ENCODE measurements around the gene SFSWAP. TPM values are rescaled to one million over a fixed set of nuclear protein-coding genes. Genes with fewer than 3 reads are reported as not detected.

Gene SFSWAP
- total RNA-seq, 1 experiment from 2014 or later, result 48.1 TPM

DNA sequence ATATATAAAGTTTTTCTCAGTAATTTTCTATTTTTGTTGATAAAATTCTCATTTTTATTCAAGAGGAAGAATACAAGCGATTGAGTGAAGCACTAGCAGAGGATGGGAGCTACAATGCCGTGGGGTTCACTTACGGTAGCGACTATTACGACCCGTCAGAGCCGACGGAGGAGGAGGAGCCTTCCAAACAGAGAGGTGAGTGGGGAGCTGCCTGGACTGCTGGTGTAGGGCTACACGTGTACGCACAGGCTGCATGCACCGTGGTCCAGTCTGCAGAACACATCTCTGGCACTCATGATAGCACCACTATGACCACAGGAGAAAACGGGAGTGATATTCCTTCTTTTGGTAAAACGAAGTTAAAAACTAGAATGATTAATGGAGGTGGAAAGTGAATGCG lies 3.9 kb downstream of the SFSWAP start:
- Histone ChIP-seq H3K4ac (ENCODE audit: low read depth, low read length) (no peak overlapping the region), H4K5ac (ENCODE audit: insufficient read length, low read depth, low read length) (no peak overlapping the region), H3K27ac (ENCODE audit: insufficient read length, low read depth, low read length) (no peak overlapping the region), H3K4me2 (ENCODE audit: insufficient read depth, insufficient read length, low read length) (no peak overlapping the region), H2BK15ac (ENCODE audit: low read depth, low read length) (no peak overlapping the region), H3K9ac (ENCODE audit: extremely low read depth, insufficient read length, low read length) (no peak overlapping the region), H3K9me3 (ENCODE audit: control insufficient read depth, low read depth, low read length) (no peaks in the 10 kb centered on the region), H2AFZ (ENCODE audit: low read length) (no peak overlapping the region), H4K91ac (ENCODE audit: insufficient read length, low read depth, low read length) (no peak overlapping the region), H3K79me1 (ENCODE audit: insufficient read depth, low read depth, low read length, poor library complexity, severe bottlenecking) (peaks cover 9% of the 10 kb centered on the region), H3K18ac (ENCODE audit: insufficient read length, low read depth, low read length) (no peak overlapping the region), H3T11ph (ENCODE audit: low read length) (no peak overlapping the region), H4K8ac (replicated peaks; ENCODE audit: insufficient read length, low read depth, low read length) (no peak overlapping the region), H2BK12ac (ENCODE audit: insufficient read length, low read depth, low read length) (no peak overlapping the region), H3K14ac (ENCODE audit: insufficient read depth, low read length) (no peak overlapping the region), H3K27me3 (ENCODE audit: insufficient read depth, low read length) (no peaks in the 10 kb centered on the region), H2BK20ac (ENCODE audit: low read depth, low read length, poor library complexity, severe bottlenecking) (no peak overlapping the region), H2BK5ac (ENCODE audit: insufficient read length, low read length) (no peak overlapping the region), H3K23me2 (ENCODE audit: insufficient read length, low read depth, low read length, poor library complexity, severe bottlenecking) (peaks cover 11% of the 10 kb centered on the region), H4K20me1 (ENCODE audit: control insufficient read depth, insufficient read depth, insufficient read length) (no peaks in the 10 kb centered on the region), H3K79me2 (ENCODE audit: insufficient read depth, low read length) (peaks cover 17% of the 10 kb centered on the region), H2BK120ac (ENCODE audit: low read depth, low read length, poor library complexity, severe bottlenecking) (no peak overlapping the region), H3K56ac (ENCODE audit: insufficient read length, low read depth, low read length) (no peak overlapping the region), H3K4me1 (ENCODE audit: insufficient read depth, low read length) (peaks cover 3% of the 10 kb centered on the region), H2AK5ac (ENCODE audit: insufficient read length, low read length) (no peak overlapping the region), H3K23ac (ENCODE audit: insufficient read length, low read depth, low read length) (no peak overlapping the region)
- H3K9me3 Mint-ChIP-seq, result peaks cover 0 to 3% of the 10 kb centered on the region in 2 experiments; a peak in 1 of 5 replicates
- DNase-seq, result no peak
- no peaks in the 10 kb centered on the region for H3K27me3 Mint-ChIP-seq (ENCODE audit: low read depth)
- TF ChIP-seq, protein P1, sequence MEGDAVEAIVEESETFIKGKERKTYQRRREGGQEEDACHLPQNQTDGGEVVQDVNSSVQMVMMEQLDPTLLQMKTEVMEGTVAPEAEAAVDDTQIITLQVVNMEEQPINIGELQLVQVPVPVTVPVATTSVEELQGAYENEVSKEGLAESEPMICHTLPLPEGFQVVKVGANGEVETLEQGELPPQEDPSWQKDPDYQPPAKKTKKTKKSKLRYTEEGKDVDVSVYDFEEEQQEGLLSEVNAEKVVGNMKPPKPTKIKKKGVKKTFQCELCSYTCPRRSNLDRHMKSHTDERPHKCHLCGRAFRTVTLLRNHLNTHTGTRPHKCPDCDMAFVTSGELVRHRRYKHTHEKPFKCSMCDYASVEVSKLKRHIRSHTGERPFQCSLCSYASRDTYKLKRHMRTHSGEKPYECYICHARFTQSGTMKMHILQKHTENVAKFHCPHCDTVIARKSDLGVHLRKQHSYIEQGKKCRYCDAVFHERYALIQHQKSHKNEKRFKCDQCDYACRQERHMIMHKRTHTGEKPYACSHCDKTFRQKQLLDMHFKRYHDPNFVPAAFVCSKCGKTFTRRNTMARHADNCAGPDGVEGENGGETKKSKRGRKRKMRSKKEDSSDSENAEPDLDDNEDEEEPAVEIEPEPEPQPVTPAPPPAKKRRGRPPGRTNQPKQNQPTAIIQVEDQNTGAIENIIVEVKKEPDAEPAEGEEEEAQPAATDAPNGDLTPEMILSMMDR (conservative IDR thresholded peaks at IDR 0.05), result no peak
- H3K4me1 Mint-ChIP-seq, result peaks cover 14 to 22% of the 10 kb centered on the region in 2 experiments
- H3K36me3 Mint-ChIP-seq (ENCODE audit: insufficient read depth in 1 of 3, low read depth in 3 of 3), result peaks cover 40 to 58% (median 58%) of the 10 kb centered on the region in 3 experiments; a peak in 6 of 7 replicates
- no peak overlapping the region for H3K4me3 Mint-ChIP-seq
- H3K27ac Mint-ChIP-seq, result no peak overlapping the region
- no CpG with 5 or more reads among the region's 14 CpGs for WGBS (ENCODE audit: extremely low coverage, insufficient read length, low lambda C conversion rate)

Data from H9 (cell line).